ENCODE measurements around the gene AUH.

AUH gene

GRCh38 chr9:91239367-91240111 is 122.2 kb downstream of the AUH start:
- Histone ChIP-seq H3K27me3 (ENCODE audit: control insufficient read depth, insufficient read depth, low read length) (no peaks in the 10 kb centered on the region), H3K27ac (ENCODE audit: low read length) (no peak overlapping the region), H3K4me3 (ENCODE audit: low read length) (no peak overlapping the region), H3K36me3 (ENCODE audit: control insufficient read depth, insufficient read depth, low read length) (no peaks in the 10 kb centered on the region), H3K9me3 (ENCODE audit: control insufficient read depth, insufficient read depth, low read length) (no peaks in the 10 kb centered on the region), H3K4me1 (ENCODE audit: control insufficient read depth, insufficient read depth, low read length) (no peaks in the 10 kb centered on the region)
- no peak for DNase-seq (ENCODE audit: low read depth, low spot score)
- 100% methylated on average over 1 of the region's 5 CpGs for WGBS (ENCODE audit: insufficient coverage, insufficient read length)

GRCh38 chr9:91234523-91234922 is 127.2 kb downstream of the AUH start:
- no peaks in the 10 kb centered on the region for H3K4me1 ChIP-seq (ENCODE audit: control insufficient read depth, insufficient read depth, low read length)

GRCh38 chr9:91231619-91232018 is 130.1 kb downstream of the AUH start:
- H3K27me3 ChIP-seq (ENCODE audit: control insufficient read depth, insufficient read depth, low read length): no peaks in the 10 kb centered on the region
- H3K4me3 ChIP-seq (ENCODE audit: low read length): no peak overlapping the region
- no peak for DNase-seq (ENCODE audit: low read depth, low spot score)
- H3K4me1 ChIP-seq (ENCODE audit: control insufficient read depth, insufficient read depth, low read length): no peaks in the 10 kb centered on the region
- no peaks in the 10 kb centered on the region for H3K9me3 ChIP-seq (ENCODE audit: control insufficient read depth, insufficient read depth, low read length)
- H3K36me3 ChIP-seq (ENCODE audit: control insufficient read depth, insufficient read depth, low read length): no peaks in the 10 kb centered on the region; the same call in 1 of the 2 replicates
- no CpG with 5 or more reads among the region's 2 CpGs for WGBS (ENCODE audit: insufficient coverage, insufficient read length)
- H3K27ac ChIP-seq (ENCODE audit: low read length): no peak overlapping the region

More at GRCh38 chr9:91234523-91234922, 127.2 kb downstream of the AUH start:
- Histone ChIP-seq H3K27me3 (ENCODE audit: control insufficient read depth, insufficient read depth, low read length) (no peaks in the 10 kb centered on the region), H3K27ac (ENCODE audit: low read length) (no peak overlapping the region), H3K4me3 (ENCODE audit: low read length) (no peak overlapping the region), H3K9me3 (ENCODE audit: control insufficient read depth, insufficient read depth, low read length) (no peaks in the 10 kb centered on the region), H3K36me3 (ENCODE audit: control insufficient read depth, insufficient read depth, low read length) (no peaks in the 10 kb centered on the region; the same call in 1 of the 2 replicates)
- WGBS (ENCODE audit: insufficient coverage, insufficient read length): no CpG with 5 or more reads among the region's 2 CpGs
- DNase-seq (ENCODE audit: low read depth, low spot score): no peak

DNA sequence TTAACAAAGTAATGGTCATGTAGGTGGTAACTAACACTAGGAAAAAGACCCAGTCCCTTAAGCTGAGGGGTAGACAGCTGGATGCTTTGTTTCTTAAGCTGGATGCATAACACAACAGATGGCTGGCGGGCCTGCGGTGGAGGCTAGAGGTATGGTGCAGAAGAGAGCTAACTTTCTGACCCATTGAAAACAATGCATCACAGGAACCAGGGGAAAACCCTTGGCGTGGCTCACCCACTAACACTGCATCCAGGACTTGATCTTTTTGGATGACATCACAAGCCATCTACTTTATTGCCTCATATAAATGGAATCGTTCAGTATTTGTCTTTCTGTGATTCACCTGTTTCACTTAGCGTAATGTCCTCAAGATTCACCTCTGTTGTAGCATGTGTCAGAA is 138.7 kb downstream of the AUH start:
- no peaks in the 10 kb centered on the region for H3K27me3 ChIP-seq (ENCODE audit: control insufficient read depth, insufficient read depth, low read length)
- DNase-seq (ENCODE audit: low read depth, low spot score): no peak
- WGBS (ENCODE audit: insufficient coverage, insufficient read length): no CpG with 5 or more reads among the region's 5 CpGs
- H3K36me3 ChIP-seq (ENCODE audit: control insufficient read depth, insufficient read depth, low read length): peaks cover 3% of the 10 kb centered on the region; the same call in 1 of the 2 replicates
- H3K9me3 ChIP-seq (ENCODE audit: control insufficient read depth, insufficient read depth, low read length): no peaks in the 10 kb centered on the region
- no peaks in the 10 kb centered on the region for H3K4me1 ChIP-seq (ENCODE audit: control insufficient read depth, insufficient read depth, low read length)
- no peak overlapping the region for H3K4me3 ChIP-seq (ENCODE audit: low read length)
- H3K27ac ChIP-seq (ENCODE audit: low read length): no peak overlapping the region

GRCh38 chr9:91222457-91222856 is 139.3 kb downstream of the AUH start:
- Histone ChIP-seq H3K36me3 (ENCODE audit: control insufficient read depth, insufficient read depth, low read length) (peaks cover 3% of the 10 kb centered on the region; the same call in 1 of the 2 replicates), H3K9me3 (ENCODE audit: control insufficient read depth, insufficient read depth, low read length) (no peaks in the 10 kb centered on the region), H3K4me1 (ENCODE audit: control insufficient read depth, insufficient read depth, low read length) (no peaks in the 10 kb centered on the region), H3K27me3 (ENCODE audit: control insufficient read depth, insufficient read depth, low read length) (no peaks in the 10 kb centered on the region), H3K4me3 (ENCODE audit: low read length) (no peak overlapping the region), H3K27ac (ENCODE audit: low read length) (no peak overlapping the region)
- DNase-seq (ENCODE audit: low read depth, low spot score): no peak
- no CpG with 5 or more reads among the region's 6 CpGs for WGBS (ENCODE audit: insufficient coverage, insufficient read length)

- Histone ChIP-seq H3K4me3 (ENCODE audit: low read length) (no peak overlapping the region), H3K27me3 (ENCODE audit: control insufficient read depth, insufficient read depth, low read length) (no peaks in the 10 kb centered on the region), H3K4me1 (ENCODE audit: control insufficient read depth, insufficient read depth, low read length) (no peaks in the 10 kb centered on the region), H3K36me3 (ENCODE audit: control insufficient read depth, insufficient read depth, low read length) (peaks cover 3% of the 10 kb centered on the region; the same call in 1 of the 2 replicates), H3K9me3 (ENCODE audit: control insufficient read depth, insufficient read depth, low read length) (no peaks in the 10 kb centered on the region), H3K27ac (ENCODE audit: low read length) (no peak overlapping the region)
- DNase-seq (ENCODE audit: low read depth, low spot score): no peak
- WGBS (ENCODE audit: insufficient coverage, insufficient read length): no CpG with 5 or more reads among the region's 6 CpGs
Observed at GRCh38 chr9:91221332-91221731, 140.4 kb downstream of the AUH start.

- Histone ChIP-seq H3K27me3 (ENCODE audit: control insufficient read depth, insufficient read depth, low read length) (no peaks in the 10 kb centered on the region), H3K9me3 (ENCODE audit: control insufficient read depth, insufficient read depth, low read length) (no peaks in the 10 kb centered on the region), H3K4me3 (ENCODE audit: low read length) (no peak overlapping the region), H3K27ac (ENCODE audit: low read length) (no peak overlapping the region), H3K4me1 (ENCODE audit: control insufficient read depth, insufficient read depth, low read length) (no peaks in the 10 kb centered on the region), H3K36me3 (ENCODE audit: control insufficient read depth, insufficient read depth, low read length) (peaks cover 3% of the 10 kb centered on the region; the same call in 1 of the 2 replicates)
- WGBS (ENCODE audit: insufficient coverage, insufficient read length): no CpG with 5 or more reads among the region's 12 CpGs
- DNase-seq (ENCODE audit: low read depth, low spot score): no peak
Observed at GRCh38 chr9:91220491-91221135, 141.1 kb downstream of the AUH start.

DNA sequence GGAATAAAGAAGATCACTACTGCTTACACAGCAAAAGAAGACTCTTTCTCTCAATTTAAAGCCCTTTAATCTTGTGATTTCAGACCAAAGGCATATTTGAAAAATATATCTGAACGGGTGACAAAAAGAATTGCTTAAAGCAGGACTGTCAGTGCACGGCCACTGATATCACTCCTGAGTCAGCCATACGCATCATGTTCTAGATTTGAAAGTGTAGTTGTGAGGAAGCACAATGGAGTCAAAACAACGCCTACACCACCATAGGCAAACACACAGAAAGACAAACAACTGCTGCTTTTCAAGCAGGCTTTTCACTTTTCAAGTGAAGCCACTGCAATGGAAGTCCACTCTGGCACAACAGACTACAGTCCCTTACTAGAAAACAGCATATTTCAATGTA is 141.7 kb downstream of the AUH start:
- WGBS (ENCODE audit: insufficient coverage, insufficient read length): no CpG with 5 or more reads among the region's 4 CpGs
- Histone ChIP-seq H3K36me3 (ENCODE audit: control insufficient read depth, insufficient read depth, low read length) (peaks cover 3% of the 10 kb centered on the region; the same call in 1 of the 2 replicates), H3K4me3 (ENCODE audit: low read length) (no peak overlapping the region), H3K27me3 (ENCODE audit: control insufficient read depth, insufficient read depth, low read length) (no peaks in the 10 kb centered on the region), H3K4me1 (ENCODE audit: control insufficient read depth, insufficient read depth, low read length) (no peaks in the 10 kb centered on the region), H3K9me3 (ENCODE audit: control insufficient read depth, insufficient read depth, low read length) (no peaks in the 10 kb centered on the region), H3K27ac (ENCODE audit: low read length) (no peak overlapping the region)
- no peak for DNase-seq (ENCODE audit: low read depth, low spot score)

DNA sequence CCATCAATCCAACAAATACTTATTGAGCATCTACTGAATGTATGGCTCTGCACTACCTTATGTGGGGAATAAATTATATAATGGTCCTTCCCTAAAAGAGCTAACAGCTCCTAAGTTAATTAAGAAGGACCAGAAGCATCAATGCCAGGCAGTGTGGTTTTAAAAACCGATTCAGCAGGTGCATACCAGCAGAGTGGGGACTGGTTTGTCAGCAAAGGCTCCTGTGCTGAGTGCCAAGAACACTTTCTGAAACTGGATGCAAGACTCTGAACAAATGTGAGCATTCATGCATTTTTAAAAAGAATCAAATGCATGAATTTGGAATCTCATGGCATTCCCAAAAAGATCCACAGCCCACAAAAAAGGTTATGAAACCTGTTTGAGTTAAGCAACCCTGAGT is 142.2 kb downstream of the AUH start:
- Histone ChIP-seq H3K4me1 (ENCODE audit: control insufficient read depth, insufficient read depth, low read length) (no peaks in the 10 kb centered on the region), H3K27me3 (ENCODE audit: control insufficient read depth, insufficient read depth, low read length) (no peaks in the 10 kb centered on the region), H3K27ac (ENCODE audit: low read length) (no peak overlapping the region), H3K36me3 (ENCODE audit: control insufficient read depth, insufficient read depth, low read length) (peaks cover 3% of the 10 kb centered on the region; the same call in 1 of the 2 replicates), H3K4me3 (ENCODE audit: low read length) (no peak overlapping the region), H3K9me3 (ENCODE audit: control insufficient read depth, insufficient read depth, low read length) (no peaks in the 10 kb centered on the region)
- DNase-seq (ENCODE audit: low read depth, low spot score): no peak
- WGBS (ENCODE audit: insufficient coverage, insufficient read length): no CpG with 5 or more reads among the region's 1 CpG

DNA sequence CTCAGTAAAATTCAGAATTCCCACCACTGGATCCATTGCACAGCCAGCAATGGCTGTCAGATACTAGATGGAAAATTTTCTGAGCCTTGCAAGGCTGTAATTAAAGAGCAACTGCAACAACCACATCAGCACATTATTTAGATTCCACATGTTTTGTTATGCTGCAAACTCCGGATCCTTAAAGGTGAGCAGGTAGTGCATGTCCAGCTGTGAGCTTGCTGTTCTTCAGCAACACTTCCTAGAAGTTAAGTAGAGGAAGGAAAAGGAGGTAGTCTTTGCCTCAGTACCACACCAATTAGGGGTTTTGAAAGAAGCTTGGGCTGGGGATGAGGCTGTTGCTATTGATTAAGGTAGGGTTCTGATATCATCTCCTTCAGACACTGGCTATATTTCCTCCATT is 144.3 kb downstream of the AUH start:
- Histone ChIP-seq H3K4me3 (ENCODE audit: low read length) (no peak overlapping the region), H3K4me1 (ENCODE audit: control insufficient read depth, insufficient read depth, low read length) (no peaks in the 10 kb centered on the region), H3K9me3 (ENCODE audit: control insufficient read depth, insufficient read depth, low read length) (no peaks in the 10 kb centered on the region), H3K27me3 (ENCODE audit: control insufficient read depth, insufficient read depth, low read length) (no peaks in the 10 kb centered on the region), H3K36me3 (ENCODE audit: control insufficient read depth, insufficient read depth, low read length) (peaks cover 3% of the 10 kb centered on the region; the same call in 1 of the 2 replicates), H3K27ac (ENCODE audit: low read length) (no peak overlapping the region)
- peak; percentile 35 for DNase-seq (ENCODE audit: low read depth, low spot score)
- WGBS (ENCODE audit: insufficient coverage, insufficient read length): no CpG with 5 or more reads among the region's 1 CpG
